Lower leg skin (tissue), 4 donors: Measurements from ENCODE around the gene GOLPH3L. TPM values are rescaled to one million over a fixed set of nuclear protein-coding genes. Genes with fewer than 3 reads are reported as not detected.

Source experiments
- DNase-seq, 2 donors: peaks; one replicate each; pipeline ENCODE4 v3.0.0-alpha.2; 2019; ENCODE audit warnings: low spot score in 2 of 2
- H3K4me3 ChIP-seq: fragments of 200-600 bp; sonication (generic); 2 replicates; pipeline ENCODE4 v1.5.1; 2017; ENCODE audit warnings: mild to moderate bottlenecking, low read depth; ENCODE audit not compliant: poor library complexity, severe bottlenecking
- POLR2A ChIP-seq, 2 donors: fragments of 450-650 bp; IDR thresholded peaks; one replicate each; pipeline ENCODE4 v1.6.1; 2016 to 2017; ENCODE audit warnings: antibody characterized with exemption in 2 of 2, mild to moderate bottlenecking in 1 of 2, moderate library complexity in 1 of 2
- WGBS, 2 donors: methylation state at CpG; one replicate each; pipeline ENCODE4 v1.1.5; 2018; 5-methylcytosine and 5-hydroxymethylcytosine counted together
- intact Hi-C: fragments of 100-400 bp; cut with DNase I; formaldehyde crosslinking; loops from one replicate; pipeline ENCODE4 v1.15.0; 2023; ENCODE audit warnings: low total_unique reads
- total RNA-seq, 4 donors: library from RNA; depleted of rRNA; stranded (reverse); fragments of >200 nt; gene quantifications; one replicate each; pipeline ENCODE4 v1.1.0, GENCODE V29; 2016
- TF ChIP-seq, protein P1 (sequence below), 3 donors: fragments of 450-650 bp; IDR thresholded peaks; one replicate each; pipeline ENCODE4 v1.5.1; 2016; ENCODE audit warnings: antibody characterized with exemption in 3 of 3, mild to moderate bottlenecking in 3 of 3, moderate library complexity in 2 of 3

The GOLPH3L gene
- total RNA-seq, 4 donors from 2014 or later, result 18.0 to 24.3 (median 21.5) TPM

- WGBS, 2 donors, result 17 to 24% methylated on average over 1 of the region's 1 CpG
- no peak overlapping the region for H3K4me3 ChIP-seq
- TF ChIP-seq, protein P1, sequence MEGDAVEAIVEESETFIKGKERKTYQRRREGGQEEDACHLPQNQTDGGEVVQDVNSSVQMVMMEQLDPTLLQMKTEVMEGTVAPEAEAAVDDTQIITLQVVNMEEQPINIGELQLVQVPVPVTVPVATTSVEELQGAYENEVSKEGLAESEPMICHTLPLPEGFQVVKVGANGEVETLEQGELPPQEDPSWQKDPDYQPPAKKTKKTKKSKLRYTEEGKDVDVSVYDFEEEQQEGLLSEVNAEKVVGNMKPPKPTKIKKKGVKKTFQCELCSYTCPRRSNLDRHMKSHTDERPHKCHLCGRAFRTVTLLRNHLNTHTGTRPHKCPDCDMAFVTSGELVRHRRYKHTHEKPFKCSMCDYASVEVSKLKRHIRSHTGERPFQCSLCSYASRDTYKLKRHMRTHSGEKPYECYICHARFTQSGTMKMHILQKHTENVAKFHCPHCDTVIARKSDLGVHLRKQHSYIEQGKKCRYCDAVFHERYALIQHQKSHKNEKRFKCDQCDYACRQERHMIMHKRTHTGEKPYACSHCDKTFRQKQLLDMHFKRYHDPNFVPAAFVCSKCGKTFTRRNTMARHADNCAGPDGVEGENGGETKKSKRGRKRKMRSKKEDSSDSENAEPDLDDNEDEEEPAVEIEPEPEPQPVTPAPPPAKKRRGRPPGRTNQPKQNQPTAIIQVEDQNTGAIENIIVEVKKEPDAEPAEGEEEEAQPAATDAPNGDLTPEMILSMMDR (IDR thresholded peaks at IDR 0.05), result no peak
- intact Hi-C loops, result no loop called here
- no peak for DNase-seq
Measured at GRCh38 chr1:150696162-150696561, 792 bp downstream of the GOLPH3L start.

- WGBS, 2 donors, result 53 to 54% methylated on average over 4 of the region's 4 CpGs
- intact Hi-C loops, result no loop called here
- H3K4me3 ChIP-seq, result no peak overlapping the region
- DNase-seq, result no peak
- TF ChIP-seq, protein P1 (IDR thresholded peaks at IDR 0.05), result no peak
Measured at GRCh38 chr1:150695561-150695960, 1.4 kb downstream of the GOLPH3L start.

GRCh38 chr1:150692720-150693119 lies 4.2 kb downstream of the GOLPH3L start:
- no peak overlapping the region for H3K4me3 ChIP-seq
- 72 to 73% methylated on average over 3 of the region's 3 CpGs for WGBS, 2 donors
- no peak for TF ChIP-seq POLR2A (IDR thresholded peaks at IDR 0.05)
- TF ChIP-seq, protein P1 (IDR thresholded peaks at IDR 0.05), result no peak
- no peak for DNase-seq
- intact Hi-C loops, result no loop called here

DNA sequence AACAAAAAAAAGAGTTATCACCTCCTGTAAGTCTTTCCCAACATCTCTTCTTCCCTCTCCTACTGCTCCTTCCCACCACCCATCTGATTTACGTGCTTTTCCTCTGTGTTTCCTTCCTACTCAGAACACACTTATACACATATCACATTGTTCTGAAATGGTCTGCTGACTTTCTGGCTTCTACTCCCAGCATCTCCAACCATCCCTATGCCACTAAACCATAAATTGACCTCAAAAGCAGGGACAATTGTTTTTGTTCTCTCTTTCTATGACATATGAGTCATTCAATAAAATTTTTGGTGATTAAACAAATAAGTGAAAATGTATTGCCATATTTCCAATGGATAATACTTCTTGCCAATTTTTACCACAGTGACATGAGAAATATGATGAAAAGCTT lies 8.2 kb downstream of the GOLPH3L start:
- intact Hi-C loops, result no loop called here
- no peak for DNase-seq
- no peak for TF ChIP-seq POLR2A (IDR thresholded peaks at IDR 0.05)
- TF ChIP-seq, protein P1 (IDR thresholded peaks at IDR 0.05), result no peak
- WGBS, 2 donors, result 78 to 86% methylated on average over 1 of the region's 1 CpG
- H3K4me3 ChIP-seq, result no peak overlapping the region

DNA sequence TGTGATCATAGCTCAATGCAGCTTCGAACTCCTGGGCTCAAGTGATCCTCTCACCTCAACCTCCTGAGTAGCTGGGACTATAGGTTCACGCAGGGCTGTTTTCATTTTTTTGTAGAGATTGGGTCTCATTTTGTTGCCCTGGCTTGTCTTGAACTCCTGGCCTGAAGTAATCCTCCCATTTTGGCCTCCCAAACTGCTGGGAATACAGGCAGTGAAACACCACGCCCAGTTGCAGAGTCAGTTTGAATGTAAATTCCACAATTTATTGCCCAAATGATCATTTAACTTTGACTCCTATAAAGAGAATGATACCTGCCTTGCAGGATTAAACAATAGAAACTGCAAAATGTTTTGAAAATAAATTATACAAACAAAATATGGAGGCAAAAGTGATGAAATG lies 10.7 kb downstream of the GOLPH3L start:
- TF ChIP-seq POLR2A (IDR thresholded peaks at IDR 0.05), result no peak
- TF ChIP-seq, protein P1 (IDR thresholded peaks at IDR 0.05), result no peak
- no peak overlapping the region for H3K4me3 ChIP-seq
- DNase-seq, result no peak
- intact Hi-C loops, result no loop called here
- WGBS, 2 donors, result 89 to 96% methylated on average over 3 of the region's 3 CpGs

- TF ChIP-seq, protein P1 (IDR thresholded peaks at IDR 0.05), result no peak
- TF ChIP-seq POLR2A (IDR thresholded peaks at IDR 0.05), result no peak
- DNase-seq, result no peak
- H3K4me3 ChIP-seq, result no peak overlapping the region
- WGBS, 2 donors, result 69 to 71% methylated on average over 1 of the region's 1 CpG
- intact Hi-C loops, result loop anchor here (2.0 kb wide), 1 partner anchor 27 kb away; no protein-coding TSS in a partner anchor
Measured at GRCh38 chr1:150683914-150684313, 13.0 kb downstream of the GOLPH3L start.
